IPS-NIHi11 (cell line): ENCODE measurements around the gene GABRB1.

Experiments used
- DNase-seq: peaks from one replicate; pipeline ENCODE4 v3.0.0; 2012; ENCODE audit warnings: mixed read lengths, low spot score

The GABRB1 gene

DNA sequence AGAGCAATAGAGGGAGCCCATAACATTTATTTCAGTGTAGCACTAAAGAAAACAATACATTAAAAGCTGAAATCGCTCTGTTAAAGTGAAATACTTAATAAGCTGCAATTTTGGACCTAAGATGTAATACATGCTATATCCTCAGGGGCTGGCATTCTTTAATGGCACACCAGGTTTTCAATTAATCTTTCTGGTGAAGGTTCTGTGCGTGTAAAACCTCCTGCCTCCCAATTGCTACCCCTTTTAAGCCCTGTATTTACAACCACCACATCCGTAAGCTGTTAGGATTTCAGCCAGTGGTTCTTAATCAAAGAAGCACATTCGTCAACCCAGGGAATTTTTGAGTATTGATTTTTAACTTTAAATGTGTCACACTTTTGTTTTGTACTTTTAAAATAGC lies 439.7 kb downstream of the GABRB1 start:
- DNase-seq: no peak

DNA sequence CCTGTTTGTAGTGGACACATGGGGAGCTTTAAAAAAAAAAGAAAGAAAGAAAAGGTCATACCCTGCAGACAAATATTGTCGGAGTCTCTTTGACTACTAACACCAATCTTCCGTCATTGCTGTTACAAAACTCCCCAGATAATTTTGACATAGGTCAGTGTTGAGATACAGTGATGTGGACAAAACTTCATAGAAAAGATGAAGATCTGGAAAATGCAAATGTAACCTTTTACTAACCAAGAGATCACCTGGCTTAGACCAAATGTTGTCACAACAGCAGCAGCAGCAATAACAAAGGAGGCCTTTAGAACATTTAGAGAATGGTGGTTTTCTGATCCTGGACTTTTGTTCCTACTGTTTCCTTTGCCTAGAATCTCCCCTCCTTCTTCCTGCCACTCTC lies 440.2 kb downstream of the GABRB1 start:
- DNase-seq: no peak

DNA sequence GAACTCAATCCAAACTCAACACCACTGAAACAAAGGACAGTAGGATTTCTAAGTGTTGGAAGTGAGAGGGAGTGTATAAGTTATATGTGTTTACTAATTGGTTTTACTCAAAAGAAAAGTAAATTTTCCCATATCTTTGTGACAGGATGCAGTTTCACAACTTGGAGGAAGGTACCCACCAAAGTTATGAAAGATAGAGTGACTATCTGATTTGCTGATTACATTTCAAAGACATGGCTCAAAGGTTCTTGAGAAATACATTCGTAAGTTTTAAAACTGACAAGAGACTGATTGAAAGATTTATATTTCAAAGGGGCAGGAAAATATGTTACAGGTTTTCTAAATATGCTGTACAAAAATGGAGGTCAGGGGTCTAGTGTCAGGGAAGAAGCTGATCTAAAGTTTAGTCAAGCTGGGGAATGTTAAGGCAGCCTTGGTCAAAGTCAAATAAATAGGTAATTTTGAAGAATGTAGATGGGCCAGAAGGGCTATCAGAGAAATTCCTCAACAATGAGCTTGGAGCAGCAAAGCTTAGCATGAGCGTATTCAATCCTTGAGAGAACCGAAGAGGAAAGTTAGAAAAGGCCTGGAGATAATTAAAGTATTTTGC lies 441.9 kb downstream of the GABRB1 start:
- no peak for DNase-seq

DNA sequence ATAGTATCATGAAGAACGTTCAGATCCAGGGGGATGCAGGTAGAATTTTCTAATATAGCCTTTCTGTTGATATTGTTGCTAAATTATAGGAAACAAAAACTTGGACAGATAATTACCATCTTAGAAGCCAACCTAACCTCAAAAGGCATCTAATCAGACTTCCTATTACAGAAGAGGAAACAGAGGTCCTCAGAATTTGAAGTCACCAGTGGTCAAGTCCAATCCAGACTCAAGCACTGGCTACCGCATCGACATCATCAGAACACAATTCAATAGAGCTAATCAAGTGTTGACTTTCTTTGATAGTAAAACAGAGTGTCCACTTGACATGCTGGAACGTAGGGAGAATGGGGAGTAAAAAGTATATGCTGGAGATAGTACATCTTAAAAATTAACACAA lies 443.4 kb downstream of the GABRB1 start:
- DNase-seq: no peak

DNA sequence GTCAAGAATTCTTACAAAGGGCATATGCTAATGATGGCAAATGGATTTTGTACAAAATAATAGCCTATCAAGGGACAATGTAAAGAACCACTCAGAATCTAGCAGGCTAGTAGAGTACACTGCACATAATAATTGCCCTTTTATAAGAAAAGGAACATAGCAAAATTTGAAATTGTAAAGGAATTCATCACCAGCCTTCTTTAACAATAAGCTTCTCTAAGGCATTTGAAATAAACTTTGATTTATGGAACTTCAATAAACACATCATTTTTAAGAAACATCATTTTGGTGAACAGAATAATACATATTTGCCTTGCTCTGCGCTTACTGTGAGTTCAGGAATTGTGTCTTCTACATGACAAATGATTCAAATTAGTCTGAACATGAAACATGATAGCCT lies 444.0 kb downstream of the GABRB1 start:
- DNase-seq: no peak
